ENCODE data around the gene RAB20.
"Not testable (repeated sequence)": the region's sequence is repeated elsewhere in the genome, so short reads cannot be mapped to it uniquely, and the experiment has no call there.

Gene RAB20
- 0 to 2.1 (median 1.3) reads per million in 4 donors for total RNA-seq

GRCh38 chr13:110561344-110562035 is at the start of gene RAB20:
Gene RAB20, minus strand, starts transcription at chr13:110561722. Its CDS starts 203 bp downstream, at chr13:110561519.
- DNase-seq: peak; percentile 36 to 75 (median 49)

GRCh38 chr13:110610955-110611595 is 49.6 kb upstream of the RAB20 start:
- DNase-seq: peak in 1 of 5 donors; percentile 49

GRCh38 chr13:110607675-110608224 is 46.2 kb upstream of the RAB20 start:
- DNase-seq: no peak

GRCh38 chr13:110606281-110606680 is 44.8 kb upstream of the RAB20 start:
- DNase-seq: not testable (repeated sequence)

GRCh38 chr13:110605132-110605531 is 43.6 kb upstream of the RAB20 start:
- no peak for DNase-seq

- no peak for DNase-seq
Measured at GRCh38 chr13:110600980-110601379, 39.5 kb upstream of the RAB20 start.

GRCh38 chr13:110600261-110600819 is 38.8 kb upstream of the RAB20 start:
- no peak for DNase-seq

GRCh38 chr13:110597041-110597689 is 35.6 kb upstream of the RAB20 start:
- DNase-seq: no peak

- DNase-seq: peak in 1 of 5 donors; percentile 41
Measured at GRCh38 chr13:110593430-110594130, 32.1 kb upstream of the RAB20 start.

GRCh38 chr13:110592665-110593064 is 31.1 kb upstream of the RAB20 start:
- DNase-seq: no peak

- DNase-seq: no peak
Measured at GRCh38 chr13:110590577-110590976, 29.1 kb upstream of the RAB20 start.

- DNase-seq: no peak
Measured at GRCh38 chr13:110589793-110590390, 28.4 kb upstream of the RAB20 start.

GRCh38 chr13:110583178-110583865 is 21.8 kb upstream of the RAB20 start:
- no peak for DNase-seq

GRCh38 chr13:110582421-110582954 is 21.0 kb upstream of the RAB20 start:
- no peak for DNase-seq

GRCh38 chr13:110581506-110582185 is 20.1 kb upstream of the RAB20 start:
- no peak for DNase-seq

GRCh38 chr13:110580800-110581199 is 19.3 kb upstream of the RAB20 start:
- DNase-seq: no peak

- DNase-seq: no peak
Measured at GRCh38 chr13:110578363-110578762, 16.8 kb upstream of the RAB20 start.

- no peak for DNase-seq
Measured at GRCh38 chr13:110576736-110577476, 15.4 kb upstream of the RAB20 start.

GRCh38 chr13:110576070-110576394 is 14.5 kb upstream of the RAB20 start:
- DNase-seq: no peak
